Small intestine (tissue), 7 donors: ENCODE results near the gene FILIP1L. TPM values are rescaled to one million over a fixed set of nuclear protein-coding genes. Genes with fewer than 3 reads are reported as not detected.

Experiments used
- DNase-seq, 2 donors: peaks; one replicate each; pipeline versions ENCODE4 v3.0.0 to v3.0.0-alpha.2; 2013
- FAIRE-seq: peaks from 2 replicates; lab custom pipeline; 2012; peaks lifted over from hg19 to GRCh38; lab: Jason Lieb, UNC
- H3K27ac ChIP-seq, 3 donors: one replicate each; pipeline ENCODE4 v1.5.1; 2013; ENCODE audit warnings: low read length in 2 of 3, mild to moderate bottlenecking in 2 of 3, control low read depth in 1 of 3, inconsistent platforms in 1 of 3, low read depth in 1 of 3, moderate library complexity in 1 of 3
- H3K27me3 ChIP-seq, 3 donors: one replicate each; pipeline ENCODE4 v1.6.1; 2013; ENCODE audit warnings: low read length in 3 of 3, inconsistent platforms in 1 of 3; ENCODE audit not compliant: control insufficient read depth in 3 of 3, insufficient read depth in 3 of 3
- H3K36me3 ChIP-seq, 3 donors: one replicate each; pipeline ENCODE4 v1.6.1; 2013; ENCODE audit warnings: low read length in 3 of 3, inconsistent platforms in 1 of 3, low read depth in 1 of 3, mild to moderate bottlenecking in 1 of 3, moderate library complexity in 1 of 3; ENCODE audit not compliant: control insufficient read depth in 3 of 3, insufficient read depth in 2 of 3
- H3K4me1 ChIP-seq, 3 donors: one replicate each; pipeline ENCODE4 v1.6.1; 2013; ENCODE audit warnings: low read length in 2 of 3, inconsistent platforms in 1 of 3, low read depth in 1 of 3, mild to moderate bottlenecking in 1 of 3, moderate library complexity in 1 of 3; ENCODE audit not compliant: control insufficient read depth in 3 of 3, insufficient read depth in 2 of 3
- H3K4me3 ChIP-seq, 3 donors: one replicate each; pipeline ENCODE4 v1.5.1; 2013; ENCODE audit warnings: low read length in 3 of 3, control low read depth in 1 of 3, inconsistent platforms in 1 of 3, low read depth in 1 of 3, mild to moderate bottlenecking in 1 of 3, moderate library complexity in 1 of 3
- H3K9me3 ChIP-seq, 2 donors: one replicate each; pipeline ENCODE4 v1.6.1; 2013; ENCODE audit warnings: low read depth in 1 of 2, low read length in 1 of 2; ENCODE audit not compliant: control insufficient read depth in 2 of 2, insufficient read depth in 1 of 2
- WGBS, 3 donors: extraction: QIAGEN DNeasy Blood & Tissue Kit; methylation state at CpG; one replicate each; pipeline ENCODE4 v1.1.7; 2013; 5-methylcytosine and 5-hydroxymethylcytosine counted together
- polyA plus RNA-seq, 4 donors: library from polyadenylated mRNA; stranded (reverse) in 3 of 4; unstranded in 1 of 4; fragments of 200-250 nt in 3 of 4; fragments of 120-200 nt in 1 of 4; gene quantifications; one replicate each; pipeline versions ENCODE4 v1.2.1 to v1.2.3, GENCODE V29; 2013
- donor health status: healthy with polysubstance abuse.
- donor health status: control.
- donor health status: control.
- donor health status: Bipolar disorder and iron deficiency.
- donor health status: healthy.

The FILIP1L gene
- polyA plus RNA-seq, 4 donors = 10.5 to 20.4 (median 17.9) TPM

DNA sequence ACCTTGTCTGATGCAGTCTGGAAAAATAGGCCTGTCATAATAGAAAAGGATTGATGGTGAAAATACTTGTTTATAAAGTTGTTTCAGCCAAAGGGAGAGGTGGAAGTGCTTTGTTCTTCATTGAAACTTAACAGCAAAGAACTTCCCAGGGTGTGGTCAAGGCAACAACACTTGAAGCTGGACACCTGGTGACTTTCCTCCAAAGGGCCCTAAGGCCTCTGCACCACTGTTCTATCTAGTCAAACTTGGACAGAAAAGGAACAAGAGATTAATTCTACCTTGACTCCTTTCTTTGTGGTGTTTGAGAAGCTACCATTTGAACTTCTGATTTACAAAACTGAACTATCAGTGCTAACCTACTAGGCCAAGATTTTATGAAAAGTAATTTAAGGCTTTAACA, 194.6 kb downstream of the FILIP1L start:
- DNase-seq = no peak
- peaks cover 2 to 31% (median 9%) of the 10 kb centered on the region in 3 donors for H3K4me1 ChIP-seq
- no peaks in the 10 kb centered on the region for H3K36me3 ChIP-seq
- no peaks in the 10 kb centered on the region for H3K9me3 ChIP-seq
- no peak for FAIRE-seq
- peak overlapping the region in 1 of 3 donors; percentile 82 for H3K27ac ChIP-seq
- no peaks in the 10 kb centered on the region for H3K27me3 ChIP-seq
- H3K4me3 ChIP-seq = no peak overlapping the region

DNA sequence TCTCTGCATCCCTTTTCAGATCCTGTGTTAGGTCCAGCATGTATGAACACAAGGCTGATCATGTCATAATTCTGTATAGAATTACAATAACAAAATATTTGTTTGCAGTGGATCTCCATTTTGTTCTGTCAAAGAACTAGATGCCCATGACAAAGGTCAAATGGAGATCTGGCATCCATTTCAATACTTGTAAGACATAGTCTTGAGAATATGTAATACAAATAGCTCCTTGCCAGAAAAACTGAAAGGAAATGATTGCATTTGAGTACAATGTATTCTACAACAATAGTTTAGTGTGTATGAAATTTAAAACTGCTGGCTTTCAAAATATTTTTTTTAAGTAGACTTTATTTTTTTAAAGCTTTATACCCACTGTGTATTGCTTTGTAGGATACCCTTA, 195.6 kb downstream of the FILIP1L start:
- Histone ChIP-seq H3K27me3 (no peaks in the 10 kb centered on the region), H3K4me3 (no peak overlapping the region), H3K4me1 (peaks cover 2 to 25% (median 9%) of the 10 kb centered on the region in 3 donors), H3K36me3 (no peaks in the 10 kb centered on the region), H3K27ac (no peak overlapping the region), H3K9me3 (no peaks in the 10 kb centered on the region)
- no peak for FAIRE-seq
- DNase-seq = no peak

GRCh38 chr3:99915906-99916432, 198.3 kb downstream of the FILIP1L start:
- DNase-seq = no peak
- no peaks in the 10 kb centered on the region for H3K27me3 ChIP-seq
- H3K4me3 ChIP-seq = no peak overlapping the region
- H3K27ac ChIP-seq = no peak overlapping the region
- no peak for FAIRE-seq
- 84 to 98% (median 94%) methylated on average over 3 of the region's 3 CpGs for WGBS, 3 donors
- H3K36me3 ChIP-seq = no peaks in the 10 kb centered on the region
- H3K4me1 ChIP-seq = peaks cover 0 to 22% (median 9%) of the 10 kb centered on the region in 3 donors
- H3K9me3 ChIP-seq = no peaks in the 10 kb centered on the region

DNA sequence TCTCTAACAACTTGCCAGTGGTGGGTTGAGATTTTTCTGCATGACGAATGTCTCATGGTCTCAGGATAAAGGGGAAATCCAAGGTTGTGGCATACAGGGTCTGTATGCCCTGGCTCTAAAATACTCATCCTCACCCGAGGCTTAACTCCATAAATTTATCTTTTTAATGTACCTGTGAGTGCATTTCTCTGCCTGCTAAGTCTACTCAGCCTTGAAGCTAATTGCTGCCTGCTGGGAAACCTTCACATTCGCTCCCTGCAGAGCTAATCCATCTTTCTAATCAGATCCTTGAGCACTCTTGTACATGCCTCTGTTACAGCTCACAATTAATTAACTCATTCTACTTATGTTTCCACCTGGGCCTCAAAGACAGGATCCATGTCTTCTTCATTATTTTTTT, 202.9 kb downstream of the FILIP1L start:
- WGBS, 3 donors = 70 to 79% (median 75%) methylated on average over 3 of the region's 3 CpGs
- Histone ChIP-seq H3K4me3 (no peak overlapping the region), H3K9me3 (no peaks in the 10 kb centered on the region), H3K4me1 (peaks cover 0 to 3% (median 0%) of the 10 kb centered on the region in 3 donors), H3K27me3 (no peaks in the 10 kb centered on the region), H3K27ac (no peak overlapping the region), H3K36me3 (no peaks in the 10 kb centered on the region)
- no peak for FAIRE-seq
- DNase-seq = no peak

DNA sequence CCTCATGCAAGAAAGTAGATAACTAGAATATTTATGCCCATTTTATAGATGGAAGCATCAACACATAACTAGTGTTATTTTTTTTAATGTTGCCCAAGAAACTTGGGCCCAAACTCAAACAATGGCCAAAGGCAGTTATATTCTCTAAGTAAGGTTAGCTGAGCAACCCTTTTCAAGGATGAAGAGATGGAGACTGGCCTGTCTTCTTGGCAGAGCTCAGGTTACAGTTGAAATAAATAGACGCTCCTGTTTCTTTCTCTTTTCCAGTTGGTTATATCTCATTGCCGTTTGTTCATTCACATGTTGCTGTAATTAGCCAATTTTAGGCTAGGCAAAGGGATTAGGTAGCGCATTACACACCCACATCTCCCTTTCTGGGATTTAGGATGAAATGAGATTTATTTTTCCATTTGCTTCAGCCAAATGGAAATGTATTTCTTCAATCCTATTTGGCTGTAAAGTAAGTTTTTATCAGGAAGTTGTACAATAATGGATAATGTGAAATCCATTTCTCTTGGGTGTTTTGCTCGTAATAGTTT, 203.5 kb downstream of the FILIP1L start:
- no peak for FAIRE-seq
- no peak overlapping the region for H3K27ac ChIP-seq

DNA sequence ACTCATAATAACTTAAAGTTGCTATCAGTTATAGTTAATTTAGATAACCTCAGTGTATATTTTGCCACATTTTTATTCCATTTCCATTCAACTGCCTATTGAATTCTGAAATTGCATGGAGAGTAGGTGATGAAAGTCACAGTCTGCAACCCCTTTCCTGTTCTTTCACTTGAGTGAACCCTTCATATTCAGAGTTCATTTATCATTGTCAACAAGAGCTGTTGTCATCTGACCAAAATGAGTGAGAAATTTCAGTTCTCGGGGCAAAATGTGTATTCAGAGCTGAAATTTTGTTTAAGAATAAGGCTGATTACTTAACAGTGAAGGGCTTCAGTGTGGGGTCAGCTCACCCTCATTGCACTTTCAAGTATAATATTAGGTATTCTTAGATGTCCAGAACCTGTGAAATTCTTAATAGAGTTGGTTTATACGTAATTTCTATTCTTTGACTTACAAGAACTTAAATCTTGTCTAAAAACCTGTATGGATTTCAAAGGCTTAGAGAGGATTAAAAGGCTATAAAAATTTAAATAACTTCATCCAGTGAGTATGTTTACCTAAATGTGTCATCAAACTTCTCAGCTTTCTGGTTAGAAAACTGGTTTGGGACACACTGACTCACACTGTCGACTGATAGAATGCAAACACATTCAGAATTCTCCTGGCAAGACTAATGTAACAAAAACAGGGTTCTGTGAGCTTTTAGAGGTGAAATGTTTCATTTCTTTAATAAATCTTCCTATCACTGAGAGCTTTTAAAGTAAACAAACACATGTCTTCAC, 204.4 kb downstream of the FILIP1L start:
- no peak for FAIRE-seq
- no peak for DNase-seq
- Histone ChIP-seq H3K27me3 (no peaks in the 10 kb centered on the region), H3K36me3 (no peaks in the 10 kb centered on the region), H3K9me3 (no peaks in the 10 kb centered on the region), H3K4me1 (peaks cover 0 to 3% (median 0%) of the 10 kb centered on the region in 3 donors), H3K27ac (no peak overlapping the region), H3K4me3 (no peak overlapping the region)
- 47 to 72% (median 64%) methylated on average over 3 of the region's 3 CpGs for WGBS, 3 donors

More for the DNA sequence above, 203.5 kb downstream of the FILIP1L start:
- H3K4me3 ChIP-seq = no peak overlapping the region
- peaks cover 0 to 3% (median 0%) of the 10 kb centered on the region in 3 donors for H3K4me1 ChIP-seq
- H3K36me3 ChIP-seq = no peaks in the 10 kb centered on the region
- WGBS, 3 donors = 91 to 94% (median 92%) methylated on average over 4 of the region's 4 CpGs
- H3K27me3 ChIP-seq = no peaks in the 10 kb centered on the region
- no peaks in the 10 kb centered on the region for H3K9me3 ChIP-seq
- DNase-seq = no peak

- DNase-seq = no peak
- no peak overlapping the region for H3K27ac ChIP-seq
- H3K36me3 ChIP-seq = no peaks in the 10 kb centered on the region
- H3K4me1 ChIP-seq = peaks cover 0 to 3% (median 0%) of the 10 kb centered on the region in 3 donors
- no peak overlapping the region for H3K4me3 ChIP-seq
- WGBS, 3 donors = 80 to 90% (median 88%) methylated on average over 2 of the region's 2 CpGs
- no peak for FAIRE-seq
- H3K9me3 ChIP-seq = no peaks in the 10 kb centered on the region
- no peaks in the 10 kb centered on the region for H3K27me3 ChIP-seq
Measured at GRCh38 chr3:99907959-99908544, 206.2 kb downstream of the FILIP1L start.

- no peak for FAIRE-seq
- H3K27me3 ChIP-seq = no peaks in the 10 kb centered on the region
- no peak for DNase-seq
- peaks cover 0 to 13% (median 5%) of the 10 kb centered on the region in 3 donors for H3K4me1 ChIP-seq
- no peak overlapping the region for H3K27ac ChIP-seq
- H3K36me3 ChIP-seq = no peaks in the 10 kb centered on the region
- no peaks in the 10 kb centered on the region for H3K9me3 ChIP-seq
- no peak overlapping the region for H3K4me3 ChIP-seq
Measured at GRCh38 chr3:99903869-99904268, 210.4 kb downstream of the FILIP1L start.
